Psoas muscle (tissue), 8 donors: ENCODE measurements around the gene PELO. TPM values are rescaled to one million over a fixed set of nuclear protein-coding genes. Genes with fewer than 3 reads are reported as not detected.
A peak's percentile ranks its signal among the peaks of the same experiment; 100 is the strongest.

ENCODE experiments used
- ATAC-seq, 4 donors: fragments of 200-7000 bp; cut with Tn5 transposase; one replicate each; pipeline ENCODE4 v1.9.1; 2020; ENCODE audit warnings: moderate library complexity in 3 of 4, mild to moderate bottlenecking in 2 of 4
- DNase-seq, 2 donors: peaks; one replicate each; pipeline ENCODE4 v3.0.0-alpha.2; 2020
- H3K27ac ChIP-seq: fragments of 200-600 bp; one replicate; pipeline ENCODE4 v1.8.0; 2022
- H3K27me3 ChIP-seq, 3 donors: fragments of 200-600 bp in 1 of 3; one replicate each; pipeline versions ENCODE4 v1.6.1 to v1.8.0; 2013 to 2022; ENCODE audit warnings: low read length in 2 of 3, mild to moderate bottlenecking in 2 of 3, moderate library complexity in 1 of 3; ENCODE audit not compliant: insufficient read depth in 3 of 3
- H3K36me3 ChIP-seq, 2 donors: fragments of 200-600 bp in 1 of 2; one replicate each; pipeline versions ENCODE4 v1.6.1 to v1.8.0; 2013 to 2022; ENCODE audit warnings: low read depth in 1 of 2, mild to moderate bottlenecking in 1 of 2, moderate library complexity in 1 of 2; ENCODE audit not compliant: insufficient read depth in 1 of 2
- H3K4me1 ChIP-seq: fragments of 200-600 bp; one replicate; pipeline ENCODE4 v1.8.0; 2022
- H3K4me3 ChIP-seq: fragments of 200-600 bp; one replicate; pipeline ENCODE4 v1.8.0; 2022; ENCODE audit warnings: mild to moderate bottlenecking
- H3K9me3 ChIP-seq: fragments of 200-600 bp; one replicate; pipeline ENCODE4 v1.8.0; 2022
- CTCF ChIP-seq: fragments of 200-600 bp; IDR thresholded peaks from one replicate; pipeline ENCODE4 v1.8.0; 2022; ENCODE audit warnings: antibody characterized with exemption
- WGBS, 3 donors: extraction: QIAGEN DNeasy Blood & Tissue Kit; methylation state at CpG; one replicate each; pipeline versions ENCODE4 v1.1.6 to v1.1.7; 2013; 5-methylcytosine and 5-hydroxymethylcytosine counted together
- intact Hi-C, 2 donors: fragments of 100-400 bp; cut with DNase I; formaldehyde crosslinking; loops; one replicate each; pipeline versions ENCODE4 v1.11.0 to v1.14.2; 2022
- polyA plus RNA-seq, 3 donors: library from polyadenylated mRNA; stranded (reverse); fragments of 200-250 nt; gene quantifications; one replicate each; pipeline ENCODE4 v1.2.3, GENCODE V29; 2013
- total RNA-seq, 4 donors: library from RNA; stranded (reverse); fragmentation: NEBNext Ultra II Directional in 2 of 4; extraction: Animal tissue kit (Norgen Biotek cat#: 25700) in 2 of 4; gene quantifications; one replicate each; pipeline versions ENCODE4 v1.2.1 to v1.2.4, GENCODE V29; 2021 to 2023
- donor health status: healthy with polysubstance abuse.
- donor health status: DM: no; HTN: no; CAD: no; lungs with moderate emphysema.
- donor health status: Bipolar disorder and iron deficiency.
- donor health status: healthy.
- donor health status: DM: yes; HTN: yes; CAD: no.
- donor health status: DM: no; HTN: no; CAD: no.
- donor health status: DM: no; HTN: no; CAD: no.
- donor health status: DM: yes; HTN: yes; CAD: no.

Gene PELO
- total and polyA plus RNA-seq, 7 donors, result 13.1 to 30.1 (median 25.6) TPM

- 57 to 71% (median 64%) methylated on average over 2 of the region's 2 CpGs for WGBS, 3 donors
These were observed 4.3 kb upstream of the PELO start for GRCh38 chr5:52783226-52783959.

DNA sequence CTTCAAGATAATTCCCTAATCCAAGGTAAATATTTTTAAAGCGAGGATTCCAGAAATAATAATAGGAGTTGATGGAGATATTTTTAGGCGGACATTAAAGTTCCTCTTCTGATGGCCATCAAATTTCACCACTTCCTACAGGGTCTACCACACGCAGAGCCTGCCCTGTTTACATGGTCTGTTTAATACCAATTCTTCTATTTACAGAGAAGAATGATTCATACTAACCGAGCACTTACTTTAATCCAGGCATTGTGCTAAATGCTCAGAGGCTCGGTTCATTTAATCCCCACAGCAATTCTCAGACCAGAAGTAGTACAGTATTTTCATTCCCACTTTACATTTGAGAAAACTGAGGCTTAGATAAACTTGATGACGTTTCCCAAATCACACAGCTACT, 3.0 kb upstream of the PELO start:
- Histone ChIP-seq H3K4me1 (peaks cover 6% of the 10 kb centered on the region), H3K27me3 (no peaks in the 10 kb centered on the region), H3K9me3 (no peaks in the 10 kb centered on the region), H3K27ac (no peak overlapping the region), H3K36me3 (no peaks in the 10 kb centered on the region), H3K4me3 (no peak overlapping the region)
- DNase-seq (no peak), ATAC-seq (no peak)
- WGBS, 3 donors, result 58 to 64% (median 63%) methylated on average over 6 of the region's 6 CpGs
- no peak for TF ChIP-seq CTCF
- intact Hi-C loops, result loop anchor here in 1 of 2 donors (10.0 kb wide), 1 partner anchor 310 kb away; no protein-coding TSS in a partner anchor

More at GRCh38 chr5:52783226-52783959, 4.3 kb upstream of the PELO start:
- peak overlapping the region; percentile 19 for H3K27ac ChIP-seq
- H3K36me3 ChIP-seq, result no peaks in the 10 kb centered on the region
- H3K4me3 ChIP-seq, result no peak overlapping the region
- no peak for TF ChIP-seq CTCF
- H3K9me3 ChIP-seq, result no peaks in the 10 kb centered on the region
- ATAC-seq (peak in 1 of 4 donors; percentile 36), DNase-seq (peak in 1 of 2 donors; percentile 19)
- peaks cover 6% of the 10 kb centered on the region for H3K4me1 ChIP-seq
- intact Hi-C loops, result loop anchor here in 1 of 2 donors (10.0 kb wide), 1 partner anchor 311 kb away; no protein-coding TSS in a partner anchor
- H3K27me3 ChIP-seq, result no peaks in the 10 kb centered on the region

DNA sequence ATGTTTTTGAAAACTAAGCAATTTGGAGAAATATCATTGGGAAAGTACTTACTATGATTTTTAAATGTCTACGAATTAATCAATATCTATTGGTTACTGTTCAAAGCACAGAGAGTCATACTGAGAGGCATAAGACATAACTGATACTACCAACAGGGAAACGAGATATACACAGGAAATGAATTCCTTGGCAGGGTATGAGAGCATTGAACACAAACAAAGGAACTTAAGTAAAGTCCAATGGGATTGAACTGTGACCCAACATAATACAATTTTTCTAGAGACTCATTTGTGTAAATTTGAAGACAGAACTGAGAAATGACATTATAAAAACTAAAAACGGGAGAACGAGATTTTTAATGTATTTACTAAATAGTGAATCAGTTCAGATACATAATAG, 1.3 kb upstream of the PELO start:
- no peak for TF ChIP-seq CTCF
- intact Hi-C loops, result loop anchor here in 1 of 2 donors (10.0 kb wide), 1 partner anchor 308 kb away; no protein-coding TSS in a partner anchor
- Histone ChIP-seq H3K4me1 (peaks cover 6% of the 10 kb centered on the region), H3K27me3 (no peaks in the 10 kb centered on the region), H3K36me3 (no peaks in the 10 kb centered on the region), H3K9me3 (no peaks in the 10 kb centered on the region), H3K27ac (no peak overlapping the region), H3K4me3 (no peak overlapping the region)
- WGBS, 3 donors, result 55 to 64% (median 62%) methylated on average over 4 of the region's 4 CpGs
- no peak for DNase-seq
- no peak for ATAC-seq

DNA sequence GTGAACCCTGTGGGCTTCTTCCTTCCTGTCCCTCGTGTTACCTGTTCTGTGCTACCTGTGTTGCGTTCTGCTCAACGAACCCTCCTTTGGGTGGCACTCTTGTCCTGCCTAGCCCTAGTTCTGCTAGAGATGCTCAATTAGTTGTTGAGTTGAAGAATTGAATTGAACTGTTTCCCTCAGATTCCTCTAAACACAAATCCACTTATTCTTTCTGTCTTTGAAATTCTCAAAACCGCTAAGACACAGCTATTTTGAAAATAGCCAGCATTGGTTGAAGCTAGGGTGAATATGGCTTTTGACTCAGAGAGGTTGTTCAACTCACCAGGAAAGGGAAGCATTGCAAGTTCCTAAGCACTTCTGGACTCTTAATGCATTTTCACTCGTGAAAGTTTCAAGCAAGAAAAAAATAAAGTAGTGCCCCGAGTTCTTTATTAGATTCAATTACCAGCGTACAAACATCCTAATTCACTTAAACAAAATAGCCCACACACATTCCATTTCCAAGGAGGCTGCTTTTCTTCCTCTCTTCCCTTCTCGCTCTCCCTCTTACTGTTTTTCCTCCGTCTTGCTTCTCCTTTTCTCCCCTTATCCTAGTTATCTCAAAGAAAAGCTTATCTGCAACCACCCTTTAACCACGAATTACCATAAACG, 642 bp upstream of the PELO start:
- intact Hi-C loops, result loop anchor here in 1 of 2 donors (1.0 to 10.0 kb wide), 2 partner anchors 128 to 308 kb away; no protein-coding TSS in a partner anchor
- H3K36me3 ChIP-seq, result no peaks in the 10 kb centered on the region
- no peaks in the 10 kb centered on the region for H3K27me3 ChIP-seq
- no peaks in the 10 kb centered on the region for H3K9me3 ChIP-seq
- H3K4me3 ChIP-seq, result peak overlapping the region; percentile 79
- peak overlapping the region; percentile 74 for H3K27ac ChIP-seq
- 6 to 12% (median 7%) methylated on average over 11 of the region's 11 CpGs for WGBS, 3 donors
- DNase-seq (no peak), ATAC-seq (peak in 2 of 4 donors; percentile 44 to 60)
- H3K4me1 ChIP-seq, result peaks cover 6% of the 10 kb centered on the region
- peak; percentile 29 for TF ChIP-seq CTCF
